GM19452 (cell line): ENCODE measurements around the gene ST3GAL6.

Experiments
- ATAC-seq: cut with Tn5 transposase; IDR thresholded peaks from one replicate; pipeline ENCODE4 v1.9.1; 2021; ENCODE audit not compliant: unreplicated experiment

ST3GAL6 gene

DNA sequence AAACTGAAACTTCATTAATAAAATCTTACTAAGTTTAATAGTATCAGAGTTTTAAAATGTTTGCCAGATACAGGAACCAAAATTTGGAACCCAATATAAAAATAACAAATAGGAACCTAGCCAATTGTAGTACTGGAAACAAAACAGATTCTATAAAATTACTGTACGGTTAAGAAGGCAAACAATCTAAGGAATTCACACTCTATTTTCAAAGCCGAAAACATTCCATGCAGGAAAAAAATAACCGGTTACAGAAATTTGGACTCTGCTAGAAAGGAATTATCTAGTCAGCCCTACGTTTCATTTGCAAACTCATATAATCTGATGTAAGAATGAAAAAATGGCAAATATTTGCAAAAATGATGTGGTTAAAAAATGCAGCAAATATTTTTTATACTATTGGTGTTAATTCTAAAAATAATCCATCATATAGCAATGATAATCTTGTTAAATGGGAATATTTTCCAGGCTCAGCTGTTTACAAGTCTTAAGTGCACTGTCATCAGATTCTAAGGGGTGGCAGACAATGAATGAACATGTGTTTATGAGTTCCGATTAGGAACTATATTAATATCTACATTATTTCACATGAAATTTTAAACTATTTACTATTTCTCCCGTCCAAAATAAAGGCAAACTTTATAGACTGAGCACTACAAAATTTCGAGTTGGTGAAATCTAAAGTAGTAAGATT, 80.3 kb downstream of the ST3GAL6 start:
- ATAC-seq = no peak
